ENCODE results near the gene SYF2. TPM values are rescaled to one million over a fixed set of nuclear protein-coding genes. Genes with fewer than 3 reads are reported as not detected.

Gene SYF2
- total and polyA plus RNA-seq, 2 of the 4 experiments (the other 2 are of a cell fraction): 8.6 to 19.5 TPM

DNA sequence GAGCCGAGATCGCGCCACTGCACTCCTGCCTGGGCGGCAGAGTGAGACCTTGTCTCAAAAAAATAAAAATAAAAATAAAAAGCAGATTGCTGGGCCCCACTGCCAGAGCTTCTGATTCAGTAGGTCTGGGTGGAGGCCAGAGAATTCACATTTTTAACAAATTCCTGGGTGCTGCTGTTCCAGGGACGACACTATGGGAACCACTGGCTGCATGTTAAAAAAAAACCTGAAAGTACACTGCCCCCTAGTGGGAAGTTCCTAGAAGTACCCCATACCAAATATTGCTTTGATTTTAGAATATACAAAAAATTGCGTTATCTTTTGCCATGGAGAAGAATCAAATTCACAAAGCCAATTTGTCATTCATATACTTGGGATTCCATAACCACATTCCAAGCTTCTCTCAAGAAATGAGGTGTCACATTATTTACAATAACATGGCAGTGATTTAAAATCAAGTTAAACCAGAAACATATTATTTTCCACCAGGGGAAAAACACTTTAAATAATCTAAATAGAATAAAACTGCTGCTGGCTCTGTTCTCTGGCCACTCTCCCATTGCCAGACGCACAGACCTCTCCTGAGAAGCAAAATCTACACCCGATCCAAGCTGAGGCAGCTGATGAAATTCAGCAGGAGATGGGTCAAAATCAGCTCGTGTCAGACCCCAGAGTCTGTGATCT is 27.4 kb downstream of the SYF2 start (continued):
- TF ChIP-seq, protein P1, sequence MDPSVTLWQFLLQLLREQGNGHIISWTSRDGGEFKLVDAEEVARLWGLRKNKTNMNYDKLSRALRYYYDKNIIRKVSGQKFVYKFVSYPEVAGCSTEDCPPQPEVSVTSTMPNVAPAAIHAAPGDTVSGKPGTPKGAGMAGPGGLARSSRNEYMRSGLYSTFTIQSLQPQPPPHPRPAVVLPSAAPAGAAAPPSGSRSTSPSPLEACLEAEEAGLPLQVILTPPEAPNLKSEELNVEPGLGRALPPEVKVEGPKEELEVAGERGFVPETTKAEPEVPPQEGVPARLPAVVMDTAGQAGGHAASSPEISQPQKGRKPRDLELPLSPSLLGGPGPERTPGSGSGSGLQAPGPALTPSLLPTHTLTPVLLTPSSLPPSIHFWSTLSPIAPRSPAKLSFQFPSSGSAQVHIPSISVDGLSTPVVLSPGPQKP (IDR thresholded peaks at IDR 0.05; ENCODE audit: borderline replicate concordance, low read depth, low read length): no peak

DNA sequence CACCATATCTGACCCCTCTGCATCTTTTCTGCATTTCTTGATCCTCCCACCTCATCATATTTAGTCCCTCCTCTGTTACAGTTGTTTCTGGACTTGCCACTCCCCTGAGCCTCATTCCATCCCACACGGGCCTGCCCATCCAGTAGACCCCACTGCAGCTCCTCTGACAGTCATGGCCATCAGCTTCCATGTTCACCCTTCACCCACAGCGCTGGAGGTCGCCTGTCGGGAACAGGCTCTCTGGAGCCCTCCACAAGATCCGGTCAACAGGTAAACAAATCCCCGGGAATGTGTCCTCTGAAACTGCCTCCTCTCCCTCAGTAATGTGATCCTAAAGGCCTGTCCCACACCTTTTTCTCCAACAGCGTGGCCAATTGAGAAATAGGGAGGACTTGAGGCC is 31.3 kb downstream of the SYF2 start:
- Histone ChIP-seq H4K20me1 (ENCODE audit: insufficient read depth, low read length) (no peaks in the 10 kb centered on the region), H3K4me2 (ENCODE audit: low read depth, low read length) (no peak overlapping the region), H4K8ac (ENCODE audit: low read depth in 2 of 2, low read length in 2 of 2) (no peak overlapping the region), H2BK120ac (ENCODE audit: low read depth, low read length) (no peak overlapping the region), H3K56ac (ENCODE audit: extremely low read depth, insufficient read depth, low read length) (no peak overlapping the region), H3K27me3 (ENCODE audit: control insufficient read depth, insufficient read depth, low read length) (peaks cover 61% of the 10 kb centered on the region), H3K23ac (ENCODE audit: low read depth, low read length) (no peak overlapping the region), H3K36me3 (ENCODE audit: control insufficient read depth, insufficient read depth, low read length) (no peaks in the 10 kb centered on the region), H3K9me3 (ENCODE audit: control insufficient read depth, insufficient read depth, low read length) (no peaks in the 10 kb centered on the region), H3K79me1 (ENCODE audit: low read depth in 1 of 2, low read length in 2 of 2) (no peaks in the 10 kb centered on the region), H3K9ac (ENCODE audit: low read depth, low read length) (no peak overlapping the region), H2AK5ac (ENCODE audit: low read depth, low read length) (no peak overlapping the region), H3K4me3 (ENCODE audit: insufficient read depth, low read depth, low read length) (no peak overlapping the region), H2AFZ (replicated peaks; ENCODE audit: low read length, poor library complexity) (no peak overlapping the region), H2AK9ac (replicated peaks; ENCODE audit: low read depth, low read length, poor library complexity) (no peak overlapping the region), H3K18ac (ENCODE audit: low read depth, low read length) (no peak overlapping the region), H3K4me1 (ENCODE audit: control insufficient read depth, insufficient read depth, low read length) (no peaks in the 10 kb centered on the region; the same call in 1 of the 2 replicates), H2BK20ac (ENCODE audit: low read depth, low read length) (no peak overlapping the region), H4K91ac (ENCODE audit: insufficient read depth, low read depth, low read length) (no peak overlapping the region), H2BK5ac (ENCODE audit: low read depth, low read length, poor library complexity, severe bottlenecking) (no peak overlapping the region), H2BK15ac (ENCODE audit: low read depth, low read length) (no peak overlapping the region), H4K5ac (ENCODE audit: low read depth, low read length) (no peak overlapping the region), H3K27ac (ENCODE audit: insufficient read depth, low read length) (no peak overlapping the region), H3K4ac (ENCODE audit: low read depth, low read length) (no peak overlapping the region), H3K9me1 (ENCODE audit: insufficient read depth, low read length) (no peaks in the 10 kb centered on the region), H3K14ac (replicated peaks; ENCODE audit: low read depth, low read length) (no peak overlapping the region)
- dilution Hi-C loops (cut with HindIII; ENCODE audit: low sequenced_read_pairs, unreplicated experiment) (loop anchor here (25.0 kb wide), 1 partner anchor 539 kb away; no protein-coding TSS in a partner anchor), intact Hi-C loops (cut with micrococcal nuclease) (no loop called here), in situ Hi-C loops (cut with MboI; ENCODE audit: low sequenced_read_pairs) (loop anchor here (10.0 kb wide), 3 partner anchors 266 to 536 kb away; partner anchors contain the start of gene RUNX3)
- DNase-seq (no peak), ATAC-seq (ENCODE audit: low read depth) (no peak)
- WGBS, 2 experiments (ENCODE audit: extremely low coverage in 2 of 2, insufficient read length in 1 of 2): 11% methylated on average over 1 of the region's 7 CpGs; no CpG with 5 or more reads in 1 of the 2 experiments
- POLR2A ChIA-PET (ENCODE audit: unreplicated experiment): no interaction called here
- no TSS peak for BruUV-seq (replicated peaks)
- CTCF ChIA-PET: no interaction called here
- no peak for TF ChIP-seq MAZ (IDR thresholded peaks at IDR 0.05; ENCODE audit: borderline replicate concordance, low read depth, low read length)
- TF ChIP-seq, protein P1 (IDR thresholded peaks at IDR 0.05; ENCODE audit: borderline replicate concordance, low read depth, low read length): no peak
- TF ChIP-seq BHLHE40 (IDR thresholded peaks at IDR 0.05; ENCODE audit: low read depth, low read length): no peak
- TF ChIP-seq RAD21 (IDR thresholded peaks at IDR 0.05; ENCODE audit: low read length): no peak
- TF ChIP-seq MXI1 (IDR thresholded peaks at IDR 0.05; ENCODE audit: borderline replicate concordance, low read depth, low read length): no peak
- TF ChIP-seq FOS (IDR thresholded peaks at IDR 0.05; ENCODE audit: low read depth, low read length): no peak
- TF ChIP-seq, protein P2, sequence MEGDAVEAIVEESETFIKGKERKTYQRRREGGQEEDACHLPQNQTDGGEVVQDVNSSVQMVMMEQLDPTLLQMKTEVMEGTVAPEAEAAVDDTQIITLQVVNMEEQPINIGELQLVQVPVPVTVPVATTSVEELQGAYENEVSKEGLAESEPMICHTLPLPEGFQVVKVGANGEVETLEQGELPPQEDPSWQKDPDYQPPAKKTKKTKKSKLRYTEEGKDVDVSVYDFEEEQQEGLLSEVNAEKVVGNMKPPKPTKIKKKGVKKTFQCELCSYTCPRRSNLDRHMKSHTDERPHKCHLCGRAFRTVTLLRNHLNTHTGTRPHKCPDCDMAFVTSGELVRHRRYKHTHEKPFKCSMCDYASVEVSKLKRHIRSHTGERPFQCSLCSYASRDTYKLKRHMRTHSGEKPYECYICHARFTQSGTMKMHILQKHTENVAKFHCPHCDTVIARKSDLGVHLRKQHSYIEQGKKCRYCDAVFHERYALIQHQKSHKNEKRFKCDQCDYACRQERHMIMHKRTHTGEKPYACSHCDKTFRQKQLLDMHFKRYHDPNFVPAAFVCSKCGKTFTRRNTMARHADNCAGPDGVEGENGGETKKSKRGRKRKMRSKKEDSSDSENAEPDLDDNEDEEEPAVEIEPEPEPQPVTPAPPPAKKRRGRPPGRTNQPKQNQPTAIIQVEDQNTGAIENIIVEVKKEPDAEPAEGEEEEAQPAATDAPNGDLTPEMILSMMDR (conservative IDR thresholded peaks at IDR 0.05; ENCODE audit: low read depth, low read length): no peak
- no peak for TF ChIP-seq POLR2A (IDR thresholded peaks at IDR 0.05; ENCODE audit: low read depth, low read length)
- TF ChIP-seq RFX5 (IDR thresholded peaks at IDR 0.05; ENCODE audit: low read depth, low read length): no peak
- TF ChIP-seq SMC3 (IDR thresholded peaks at IDR 0.05; ENCODE audit: low read depth, low read length): no peak
- no peak for TF ChIP-seq CHD1 (IDR thresholded peaks at IDR 0.05; ENCODE audit: low read depth, low read length)
- TF ChIP-seq RCOR1 (IDR thresholded peaks at IDR 0.05; ENCODE audit: insufficient replicate concordance, low read length): no peak
- no peak for TF ChIP-seq MAFK (IDR thresholded peaks at IDR 0.05; ENCODE audit: low read depth, low read length)
